Brain pericyte (primary cell): ENCODE data around the gene GNS.

Source experiments
- DNase-seq: peaks from one replicate; pipeline ENCODE4 v3.0.0-alpha.2; 2012; ENCODE audit warnings: low read depth, low spot score

Gene GNS

GRCh38 chr12:64674367-64674922 is 84.8 kb downstream of the GNS start:
- no peak for DNase-seq

- no peak for DNase-seq
These were observed 85.6 kb downstream of the GNS start for GRCh38 chr12:64673490-64674169.

GRCh38 chr12:64672925-64673409 is 86.2 kb downstream of the GNS start:
- no peak for DNase-seq

GRCh38 chr12:64671681-64672080 is 87.5 kb downstream of the GNS start:
- DNase-seq, result no peak

- no peak for DNase-seq
These were observed 88.1 kb downstream of the GNS start for GRCh38 chr12:64670919-64671639.

- DNase-seq, result no peak
These were observed 89.2 kb downstream of the GNS start for GRCh38 chr12:64670019-64670418.

- DNase-seq, result no peak
These were observed 89.8 kb downstream of the GNS start for GRCh38 chr12:64669270-64669842.

GRCh38 chr12:64667793-64668192 is 91.4 kb downstream of the GNS start:
- DNase-seq, result no peak

- no peak for DNase-seq
These were observed 92.9 kb downstream of the GNS start for GRCh38 chr12:64666054-64666914.

GRCh38 chr12:64665514-64665913 is 93.7 kb downstream of the GNS start:
- no peak for DNase-seq
